NCI-H146 treated with DMSO at 0.1 percent for 48 hours (cell line): ENCODE results near the gene EXOC2.

ENCODE experiments used
- DNase-seq: peaks from one replicate; lab custom pipeline; 2025; ENCODE audit not compliant: unreplicated experiment; lab: John Stamatoyannopoulos, UW

EXOC2 gene

DNA sequence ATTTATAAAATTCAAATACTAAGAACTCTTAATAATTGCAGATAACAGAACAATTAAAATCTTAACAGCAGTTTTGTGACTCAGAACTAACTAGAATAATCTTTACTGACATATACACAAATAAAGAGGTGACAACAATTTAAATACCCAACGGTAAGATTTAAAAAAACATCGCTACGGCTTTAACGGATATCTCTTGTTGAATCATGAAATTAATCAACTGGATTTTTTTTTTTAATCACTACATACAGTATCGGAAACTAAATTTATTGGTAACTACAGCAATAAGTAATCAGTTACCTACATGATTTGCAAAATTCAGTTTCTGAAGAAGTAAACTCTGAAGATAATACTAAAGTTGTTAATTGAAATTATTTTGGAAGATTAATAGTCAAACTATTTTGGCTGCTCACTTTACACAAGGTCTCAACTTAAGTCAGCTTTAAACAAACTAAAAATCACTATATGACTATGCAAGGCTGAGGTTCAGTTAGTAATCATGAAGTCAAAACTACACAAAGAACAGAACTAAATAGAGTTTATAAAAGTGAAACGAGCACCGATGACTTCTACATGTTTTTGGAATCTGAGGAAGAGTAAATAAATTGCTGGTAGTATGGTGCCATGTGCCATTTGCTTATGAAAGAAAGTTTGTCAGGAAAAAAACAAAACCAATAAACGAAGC lies 164.8 kb downstream of the EXOC2 start:
- DNase-seq: no peak

DNA sequence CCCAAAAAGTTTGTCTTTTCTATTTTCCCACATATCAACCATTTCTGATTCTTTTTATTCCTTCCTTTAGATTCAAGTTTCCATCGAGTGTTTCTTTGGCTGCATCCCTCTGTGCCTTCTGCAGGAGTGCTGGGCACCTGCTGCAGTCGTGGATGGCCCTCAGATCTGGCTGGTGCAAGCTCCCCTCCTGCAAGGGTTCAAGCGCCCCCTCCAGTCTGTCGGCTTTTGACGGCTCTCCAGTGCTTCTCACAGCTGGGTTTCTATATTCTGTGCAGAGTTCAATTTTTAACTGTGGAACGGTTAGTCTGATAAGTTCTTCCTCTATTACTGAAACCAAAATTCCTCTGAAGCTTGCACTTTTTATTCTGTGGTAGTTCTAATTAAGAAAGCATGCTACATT lies 168.1 kb downstream of the EXOC2 start:
- DNase-seq: no peak

DNA sequence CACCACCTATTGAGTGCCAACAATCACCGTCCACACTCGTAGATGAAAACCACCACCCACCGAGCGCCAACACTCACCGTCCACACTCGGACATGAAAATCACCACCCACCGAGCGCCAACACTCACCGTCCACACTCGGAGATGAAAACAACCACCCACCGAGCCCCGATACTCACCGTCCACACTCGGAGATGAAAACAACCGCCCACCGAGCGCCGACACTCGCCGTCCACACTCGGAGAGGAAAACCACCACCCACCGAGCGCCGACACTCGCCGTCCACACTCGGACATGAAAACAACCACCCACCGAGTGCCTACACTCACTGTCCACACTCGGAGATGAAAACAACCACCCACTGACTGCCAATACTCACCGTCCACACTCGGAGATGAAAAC lies 172.1 kb downstream of the EXOC2 start:
- DNase-seq: no peak

DNA sequence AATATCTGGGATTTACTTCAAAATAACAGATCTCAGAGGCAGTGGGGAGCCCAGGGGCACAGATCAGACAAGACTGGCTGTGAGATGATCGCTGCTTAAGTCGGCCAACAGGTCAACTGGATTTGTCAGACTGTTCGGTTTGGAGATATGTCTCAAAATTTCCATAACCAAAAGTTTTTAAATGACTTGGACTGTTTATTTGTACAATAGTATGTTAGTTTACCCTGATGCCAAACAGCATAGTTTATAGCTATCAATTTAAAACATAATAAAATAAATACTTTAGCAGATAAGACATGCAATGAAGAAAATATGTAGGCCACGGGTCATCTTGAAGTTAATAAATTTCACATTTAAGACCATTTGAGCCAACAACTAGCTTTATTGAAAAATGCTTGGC lies 174.7 kb downstream of the EXOC2 start:
- no peak for DNase-seq

DNA sequence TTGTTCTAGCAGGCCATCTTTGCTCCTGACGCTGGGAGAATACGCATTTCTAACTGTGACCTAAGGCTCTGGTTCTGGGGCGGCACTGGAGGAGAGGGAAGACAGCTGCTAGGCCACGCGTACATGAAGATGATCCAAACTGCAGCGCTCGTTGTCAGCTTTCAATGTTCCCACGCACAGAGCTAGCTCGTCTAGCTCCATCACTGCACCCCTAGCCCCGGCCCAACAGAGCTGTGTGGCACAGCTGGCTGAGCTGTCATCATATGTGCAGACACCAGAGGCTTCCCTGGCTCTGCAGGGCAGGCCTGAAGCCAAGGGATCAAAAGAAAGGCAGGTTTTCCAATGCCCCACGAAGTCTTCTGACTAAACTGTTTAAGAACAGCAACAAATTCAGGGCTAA lies 176.7 kb downstream of the EXOC2 start:
- DNase-seq: no peak

DNA sequence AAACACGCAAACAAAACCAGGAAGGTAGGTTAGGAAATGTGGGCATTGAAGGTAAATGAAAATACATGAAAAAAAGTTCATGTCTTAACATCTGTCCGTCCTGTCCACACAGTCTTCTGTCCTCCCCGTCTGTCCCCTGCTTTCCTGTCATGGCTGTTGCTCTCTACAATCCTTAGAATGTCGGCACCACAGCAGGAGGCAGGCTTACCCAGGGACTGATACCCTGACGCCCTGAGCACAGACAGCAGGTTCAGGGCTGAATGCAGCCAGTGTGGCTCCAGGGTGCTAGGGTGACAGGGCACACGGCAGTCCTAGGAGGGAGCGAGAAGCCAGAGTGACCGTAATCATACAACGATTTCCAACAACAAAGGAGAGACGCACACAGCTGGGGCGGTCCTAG lies 177.7 kb downstream of the EXOC2 start:
- no peak for DNase-seq

DNA sequence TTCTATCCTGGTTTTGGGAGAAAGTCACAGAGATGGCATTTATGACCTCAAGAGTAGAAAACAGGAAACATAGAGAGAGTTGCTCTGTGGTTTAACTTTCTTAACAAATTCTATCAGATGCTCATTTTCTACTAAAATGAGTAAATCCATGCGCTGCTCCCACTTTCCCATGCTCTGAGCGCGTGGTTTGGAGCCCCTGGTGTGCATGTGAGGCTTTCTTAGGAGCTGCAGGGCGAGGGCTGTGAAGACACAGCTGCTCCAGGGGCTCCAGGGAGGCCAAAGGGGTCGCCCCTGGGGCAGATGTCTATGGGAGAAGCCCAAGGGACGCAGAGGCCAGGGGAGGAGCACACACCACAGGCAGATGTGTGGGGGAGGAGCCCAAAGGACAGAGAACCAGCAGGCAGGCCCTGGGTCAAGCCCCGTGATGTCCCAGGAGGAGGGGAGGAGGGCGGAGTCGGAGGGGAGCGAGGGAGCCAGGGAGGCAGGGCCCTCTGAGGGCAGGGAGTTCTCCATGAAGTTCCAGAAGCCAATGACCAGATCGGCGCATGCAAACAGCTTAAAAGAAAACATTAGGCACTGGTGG lies 178.5 kb downstream of the EXOC2 start:
- DNase-seq: no peak

DNA sequence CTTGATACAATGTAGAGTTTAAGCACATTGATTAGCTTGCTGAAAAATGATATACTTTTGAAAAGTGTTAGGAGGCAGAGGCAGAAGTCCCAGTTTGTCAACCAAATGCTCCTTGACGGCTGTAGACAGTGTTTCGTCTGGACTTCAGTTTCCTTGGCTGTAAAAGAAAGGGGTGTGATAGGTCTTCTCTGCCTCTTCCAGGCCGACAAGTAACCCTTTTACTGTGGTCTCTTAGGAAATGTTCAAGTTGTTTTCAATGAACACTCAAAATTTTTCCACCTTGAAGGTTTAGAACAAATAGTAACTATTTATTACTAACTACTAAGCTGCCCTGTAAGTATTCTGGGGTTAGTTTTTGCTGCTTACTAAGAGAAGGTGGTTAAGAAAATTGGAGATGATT lies 179.0 kb downstream of the EXOC2 start:
- no peak for DNase-seq

DNA sequence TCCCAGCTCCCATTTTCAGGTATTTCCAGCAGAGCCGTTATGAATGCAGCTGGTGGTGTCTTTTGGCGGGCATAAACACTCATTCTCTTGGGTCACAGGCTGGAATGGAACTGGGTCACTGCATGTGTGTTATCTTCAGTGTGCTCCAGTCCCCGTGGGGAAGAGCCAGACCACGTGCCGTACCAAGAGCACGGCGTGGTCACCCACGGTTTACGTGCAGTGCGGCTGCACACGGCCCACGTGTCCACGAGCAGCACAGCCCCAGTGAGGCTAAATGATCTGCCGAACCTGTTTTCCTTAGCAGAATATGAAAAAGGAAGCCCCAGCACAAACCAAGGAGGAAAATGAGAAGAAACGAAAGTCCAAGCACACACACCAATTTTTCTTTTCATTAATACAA lies 179.9 kb downstream of the EXOC2 start:
- no peak for DNase-seq

DNA sequence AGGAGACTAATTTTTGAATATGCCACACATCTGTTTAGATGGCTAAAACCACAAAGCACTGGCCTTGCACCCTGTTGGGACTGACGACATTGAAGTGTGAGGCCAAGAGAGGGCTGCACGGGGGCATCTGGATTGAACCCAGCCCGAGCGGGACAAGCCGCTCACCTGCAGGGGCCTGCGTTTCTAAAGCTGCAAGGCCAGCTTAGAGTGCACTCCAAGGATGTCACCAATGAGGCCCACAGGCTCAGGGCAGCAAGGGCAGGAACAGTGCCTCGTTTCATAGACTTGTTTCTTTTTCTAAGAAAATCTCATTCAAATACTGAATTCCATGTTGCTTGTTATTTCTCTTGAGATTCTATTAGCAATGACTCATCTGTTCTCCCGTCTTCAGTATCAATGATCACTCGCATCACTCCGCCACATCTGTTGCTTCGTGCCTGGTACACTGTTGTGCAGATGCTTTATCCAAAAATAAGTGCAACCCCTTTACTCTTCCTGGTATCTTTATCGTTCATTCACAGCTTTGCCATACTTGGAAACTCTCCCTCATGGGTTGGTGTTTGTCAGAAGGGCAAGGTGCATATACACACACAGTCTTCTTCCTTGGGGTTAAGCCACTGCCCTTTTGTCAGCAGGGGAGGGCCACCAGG lies 181.3 kb downstream of the EXOC2 start:
- DNase-seq: no peak

DNA sequence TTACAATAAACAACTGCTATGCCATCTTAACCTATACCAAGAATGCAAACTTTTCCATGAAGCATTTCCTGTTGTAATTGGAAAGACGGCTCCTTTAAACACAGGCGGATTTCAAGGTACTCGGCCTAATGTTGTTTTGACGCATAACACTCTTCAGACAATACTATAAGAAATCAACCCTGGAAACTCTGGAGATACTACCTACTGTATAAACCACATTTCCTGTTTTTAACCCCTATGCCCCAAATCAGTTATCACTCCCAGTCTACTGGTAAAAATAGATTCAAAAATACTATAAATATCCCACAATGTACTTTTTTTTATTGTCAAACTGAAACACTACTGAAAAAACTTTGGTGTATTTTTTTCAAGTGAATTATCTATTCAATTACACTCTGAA lies 183.3 kb downstream of the EXOC2 start:
- no peak for DNase-seq

DNA sequence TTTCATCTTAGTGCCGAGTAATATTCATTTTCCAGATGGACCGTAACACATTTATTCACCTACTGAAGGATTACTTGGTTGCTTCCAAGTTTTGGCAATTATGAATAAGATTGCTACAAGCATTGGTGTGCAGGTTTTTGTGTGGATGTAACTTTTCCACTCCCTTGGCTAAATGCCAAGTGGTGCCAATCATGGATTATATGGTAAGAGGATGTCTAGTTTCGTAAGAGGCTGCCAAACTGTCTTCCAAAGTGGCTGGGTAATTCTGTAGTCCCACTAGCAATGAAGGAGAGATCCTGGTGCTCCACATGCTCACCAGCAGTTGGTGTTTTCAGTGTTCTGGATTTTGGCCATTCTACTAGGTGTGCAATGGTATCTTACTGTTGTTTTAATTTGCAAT lies 184.3 kb downstream of the EXOC2 start:
- DNase-seq: no peak

DNA sequence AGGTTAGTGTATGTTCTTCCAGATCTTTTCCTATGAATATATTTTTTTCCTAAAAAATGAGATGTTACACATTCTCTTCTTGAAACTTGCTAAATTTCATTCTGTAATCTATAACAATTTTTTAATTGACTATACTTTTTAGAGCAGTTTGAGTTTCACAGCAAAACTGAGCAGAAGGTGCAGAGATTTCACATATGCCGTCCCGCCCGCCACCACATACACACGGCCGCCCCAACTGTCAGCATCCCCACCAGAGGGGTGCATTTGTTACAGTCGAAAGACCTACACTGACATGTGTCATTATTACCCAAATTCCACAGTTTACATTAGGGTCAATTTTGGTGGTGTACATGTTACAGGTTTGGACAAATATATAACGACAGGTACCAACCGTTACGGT lies 184.9 kb downstream of the EXOC2 start:
- no peak for DNase-seq

DNA sequence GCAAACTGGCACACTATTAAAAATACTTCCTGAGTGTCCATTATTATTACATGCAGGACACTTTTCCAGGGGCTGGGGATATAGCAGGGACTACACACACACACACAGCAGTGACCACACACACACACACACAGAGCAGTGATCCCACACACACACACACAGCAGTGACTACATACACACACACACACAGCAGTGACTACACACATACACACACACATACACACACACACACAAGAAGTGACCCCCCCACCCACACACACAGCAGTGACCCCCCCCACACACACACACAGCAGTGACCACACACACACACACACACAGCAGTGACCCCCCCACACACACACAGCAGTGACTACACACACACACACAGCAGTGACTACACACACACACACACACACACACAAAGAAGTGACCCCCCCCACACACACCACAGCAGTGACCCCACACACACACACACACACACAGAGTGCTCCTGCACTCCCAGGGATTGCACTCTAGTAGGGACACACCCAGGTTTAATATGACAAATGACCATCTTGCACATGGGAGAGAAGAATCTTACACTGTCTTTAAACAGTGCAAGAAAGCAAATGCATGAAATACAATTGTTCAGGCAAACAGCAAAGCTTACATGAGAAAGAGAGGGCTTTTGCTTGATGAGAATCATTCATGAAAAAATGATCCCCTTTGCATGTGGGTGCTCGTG lies 185.9 kb downstream of the EXOC2 start:
- no peak for DNase-seq

DNA sequence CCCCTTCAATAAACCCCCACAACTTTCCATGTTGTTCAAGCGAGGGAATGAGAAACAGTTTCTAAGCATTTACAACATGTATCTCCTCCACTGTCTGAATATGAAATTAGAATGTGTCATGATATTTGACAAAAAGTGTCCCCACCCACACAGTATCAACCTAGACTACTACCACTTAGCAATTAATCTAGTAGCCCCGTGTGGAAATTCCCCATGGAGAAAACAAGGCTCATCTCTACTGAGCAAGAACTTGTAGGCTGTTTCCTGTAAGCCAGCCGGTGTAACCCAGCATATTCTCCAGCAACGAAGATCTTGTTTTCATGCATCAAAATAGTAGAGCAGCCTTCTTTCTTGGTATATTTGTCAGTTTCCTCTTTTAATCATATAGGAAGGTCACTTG lies 186.4 kb downstream of the EXOC2 start:
- no peak for DNase-seq

DNA sequence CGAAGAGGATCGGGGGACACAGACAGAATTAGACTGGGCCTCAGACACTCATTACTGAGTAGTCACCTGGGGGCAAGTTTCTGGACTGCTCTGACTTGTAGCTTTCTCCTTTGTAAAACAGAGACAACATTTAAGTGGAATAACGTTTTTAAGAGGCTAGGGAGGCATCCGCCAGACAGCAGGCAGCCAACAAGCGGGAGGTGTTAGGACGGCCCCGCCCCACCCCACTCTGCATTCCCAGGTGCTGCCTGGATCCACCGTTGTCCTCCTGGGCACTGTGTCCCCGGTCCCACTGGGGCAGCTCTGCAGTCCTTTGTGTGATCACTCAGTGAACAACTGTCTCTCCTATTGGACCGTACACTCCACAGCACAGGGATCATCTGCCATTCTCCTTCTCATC lies 187.6 kb downstream of the EXOC2 start:
- no peak for DNase-seq

DNA sequence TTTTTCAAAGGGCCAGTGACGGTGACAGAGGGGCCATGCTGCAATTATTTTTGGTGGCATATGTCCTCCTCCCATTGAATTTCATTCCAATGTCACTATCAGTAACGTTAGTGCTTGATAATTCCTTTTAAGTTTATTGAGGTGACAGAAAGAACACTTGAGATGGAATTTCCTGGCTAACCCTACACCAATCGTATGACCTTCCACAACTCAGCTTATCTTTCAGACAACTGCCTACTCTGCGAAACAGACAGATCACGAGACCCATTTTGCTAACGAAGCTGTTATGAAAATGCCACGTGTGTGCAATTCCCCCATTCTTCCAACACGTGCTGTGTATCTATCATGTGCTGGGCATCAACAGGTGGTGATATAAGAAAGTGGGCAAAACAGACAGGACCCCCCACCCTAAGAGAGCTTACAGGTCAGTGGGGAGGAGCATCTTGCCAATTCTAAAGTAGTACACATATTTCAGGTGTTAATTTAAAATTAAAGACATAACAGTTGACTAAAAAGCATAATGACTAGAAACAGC lies 188.4 kb downstream of the EXOC2 start:
- DNase-seq: no peak

DNA sequence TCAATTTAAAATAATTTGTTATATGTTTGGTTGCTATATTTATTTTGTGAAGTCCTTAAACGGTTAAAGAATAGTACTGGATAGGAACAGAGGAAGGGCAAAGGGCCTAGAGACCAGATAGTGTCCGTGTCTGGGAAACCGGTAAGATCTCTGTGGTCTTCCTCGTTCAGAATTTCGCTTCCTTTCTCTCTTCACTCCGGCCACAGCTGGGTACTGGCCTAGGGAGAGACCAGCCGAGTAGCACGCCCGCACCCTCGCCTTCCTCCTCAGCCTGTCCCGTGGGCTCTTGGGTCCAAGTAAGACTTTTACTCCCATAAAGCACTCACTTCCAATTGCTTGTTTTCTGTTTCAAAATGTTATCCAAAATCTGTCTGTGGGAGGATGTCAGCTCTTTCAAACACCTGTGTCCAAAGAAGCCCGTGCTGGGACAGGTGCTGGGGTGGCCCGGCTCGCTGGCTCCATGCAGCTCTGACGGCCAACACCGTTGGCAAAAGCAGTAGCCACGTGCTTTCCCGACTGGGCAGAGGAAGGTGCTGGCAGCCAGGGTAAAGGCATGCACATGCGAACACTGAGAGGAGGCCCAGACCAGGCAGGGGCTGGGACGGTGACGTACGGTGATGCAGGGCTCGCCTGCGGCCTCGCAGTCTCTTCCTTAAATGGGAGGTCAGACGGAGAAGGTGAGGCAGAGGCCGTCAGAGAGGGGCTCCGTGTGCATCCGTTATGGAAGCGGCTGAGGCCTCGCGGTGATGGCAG lies 189.2 kb downstream of the EXOC2 start:
- DNase-seq: no peak

DNA sequence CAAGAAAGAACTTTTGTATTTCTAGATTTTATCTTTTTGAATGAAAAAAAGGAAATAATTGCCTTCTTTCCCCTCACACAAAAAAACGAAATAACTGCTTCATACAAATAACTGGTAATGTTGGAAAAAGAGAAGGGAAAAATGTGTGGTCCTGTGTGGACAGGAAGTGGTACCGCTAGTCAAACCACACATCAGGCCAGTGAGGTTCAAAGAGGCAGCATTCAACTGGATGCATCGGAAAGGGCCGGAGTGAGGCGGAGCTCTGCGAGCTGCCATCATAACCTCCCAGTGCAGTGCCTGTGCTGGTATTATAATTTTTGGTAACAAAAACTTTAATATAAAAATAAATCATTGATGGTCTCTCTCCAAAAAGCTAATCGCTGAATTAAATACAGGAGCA lies 190.2 kb downstream of the EXOC2 start:
- DNase-seq: no peak

DNA sequence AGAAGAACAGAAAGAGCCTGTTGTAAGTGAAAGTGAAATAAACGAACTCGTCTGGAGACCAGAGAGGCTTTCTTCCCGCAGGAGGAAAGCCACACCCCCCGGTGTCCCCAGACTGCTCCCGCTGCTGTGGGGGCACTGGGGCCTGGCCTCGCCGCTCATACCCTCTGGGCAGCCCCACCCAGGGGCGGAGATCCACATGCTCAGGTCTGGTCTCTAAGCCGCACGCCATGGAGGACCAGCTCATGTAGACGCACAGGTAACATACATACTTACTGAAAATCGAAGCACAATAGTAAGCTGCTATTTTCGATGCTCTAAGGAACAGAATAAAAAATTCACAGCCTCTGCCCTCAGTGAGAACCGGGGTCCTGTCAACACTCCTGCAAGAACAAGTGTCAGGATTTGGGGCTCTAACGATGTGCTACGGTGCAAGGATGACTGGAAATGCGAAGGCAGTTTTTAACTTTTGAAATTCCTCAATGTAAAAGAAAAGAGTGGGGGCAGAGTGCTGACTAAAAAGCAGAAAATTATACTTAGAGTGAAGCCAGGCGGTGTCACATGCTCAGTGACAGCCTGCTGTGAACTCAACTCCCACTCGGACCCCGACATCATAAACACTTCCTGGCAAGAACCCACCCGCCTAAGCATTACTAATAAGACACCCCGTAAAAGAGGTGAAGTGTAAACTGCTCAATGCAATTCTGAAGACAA lies 190.9 kb downstream of the EXOC2 start:
- DNase-seq: no peak

DNA sequence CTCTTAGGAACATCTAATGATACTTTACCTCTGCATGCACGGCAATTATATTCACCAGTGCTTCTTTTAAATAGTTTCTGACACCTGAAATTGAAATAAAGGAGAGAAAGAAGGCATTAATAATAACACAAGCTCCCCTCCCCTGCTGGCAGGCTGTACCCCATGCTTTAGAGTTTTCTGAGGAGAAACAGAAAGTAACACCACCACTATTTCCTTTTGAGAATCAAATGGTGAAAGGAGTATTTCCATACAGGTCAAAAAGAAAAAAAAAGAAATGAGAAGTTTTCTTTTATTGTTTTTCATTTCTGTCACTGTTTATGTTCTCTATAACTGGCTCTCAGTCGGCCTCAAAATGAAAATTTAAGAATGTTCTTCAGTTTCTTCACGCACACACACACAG lies 193.3 kb downstream of the EXOC2 start:
- DNase-seq: no peak
